IMR-90 (cell line): ENCODE data around the gene ATP4A. TPM values are rescaled to one million over a fixed set of nuclear protein-coding genes. Genes with fewer than 3 reads are reported as not detected.

Experiments used
- ATAC-seq: fragments of 200-7000 bp; cut with Tn5 transposase; 2 replicates; pipeline ENCODE4 v1.9.1; 2020; ENCODE audit warnings: low read depth, mild to moderate bottlenecking, moderate library complexity
- BruUV-seq: library from RNA; stranded (reverse); fragments of 400-500 nt; replicated peaks from 2 replicates; lab custom pipeline; 2021; lab: Mats Ljungman, UMichigan
- CTCF ChIA-PET: fragments of 300-600 bp; formaldehyde crosslinking; extraction: SDS; loops from one replicate; lab custom pipeline; 2021; ENCODE audit warnings: antibody characterized with exemption; lab: Yijun Ruan, JAX
- POLR2A ChIA-PET: fragments of 300-600 bp; sonication (Branson Sonifier 250); formaldehyde crosslinking; loops from one replicate; lab custom pipeline; 2022; ENCODE audit warnings: antibody characterized with exemption; ENCODE audit not compliant: unreplicated experiment; lab: Charles Lee
- DNase-seq: peaks from one replicate; pipeline ENCODE4 v3.0.0; 2013
- H2AFZ ChIP-seq: replicated peaks from 2 replicates; pipeline ENCODE3; 2013; ENCODE audit warnings: low read length, mild to moderate bottlenecking; ENCODE audit not compliant: poor library complexity
- H2AK5ac ChIP-seq: 2 replicates; pipeline ENCODE4 v1.6.1; 2013; ENCODE audit warnings: low read depth, low read length, inconsistent platforms
- H2AK9ac ChIP-seq: replicated peaks from 2 replicates; pipeline ENCODE3; 2013; ENCODE audit warnings: mild to moderate bottlenecking, low read depth, low read length, moderate library complexity; ENCODE audit not compliant: poor library complexity
- H2BK120ac ChIP-seq: 2 replicates; pipeline ENCODE4 v1.6.1; 2013; ENCODE audit warnings: low read depth, low read length, inconsistent platforms
- H2BK15ac ChIP-seq: 3 replicates; pipeline ENCODE4 v1.6.1; 2013; ENCODE audit warnings: low read depth, low read length, inconsistent platforms
- H2BK20ac ChIP-seq: 2 replicates; pipeline ENCODE4 v1.6.1; 2013; ENCODE audit warnings: low read depth, mild to moderate bottlenecking, inconsistent platforms, low read length, moderate library complexity
- H2BK5ac ChIP-seq: 2 replicates; pipeline ENCODE4 v1.6.1; 2013; ENCODE audit warnings: mild to moderate bottlenecking, low read depth, low read length, inconsistent platforms; ENCODE audit not compliant: poor library complexity, severe bottlenecking
- H3K14ac ChIP-seq: replicated peaks from 2 replicates; pipeline ENCODE4 v1.6.1; 2013; ENCODE audit warnings: low read depth, low read length, inconsistent platforms
- H3K18ac ChIP-seq: 2 replicates; pipeline ENCODE4 v1.6.1; 2013; ENCODE audit warnings: low read depth, low read length, control low read depth
- H3K23ac ChIP-seq: 2 replicates; pipeline ENCODE4 v1.6.1; 2013; ENCODE audit warnings: low read depth, low read length, inconsistent platforms
- H3K27ac ChIP-seq: 2 replicates; pipeline ENCODE4 v1.5.1; 2013; ENCODE audit warnings: mild to moderate bottlenecking, control low read depth, low read length; ENCODE audit not compliant: insufficient read depth
- H3K27me3 ChIP-seq: 2 replicates; pipeline ENCODE4 v1.6.1; 2013; ENCODE audit warnings: low read length; ENCODE audit not compliant: control insufficient read depth, insufficient read depth
- H3K36me3 ChIP-seq: 2 replicates; pipeline ENCODE4 v1.6.1; 2013; ENCODE audit warnings: low read length, mixed read lengths; ENCODE audit not compliant: control insufficient read depth, insufficient read depth
- H3K4ac ChIP-seq: 2 replicates; pipeline ENCODE4 v1.6.1; 2013; ENCODE audit warnings: low read depth, low read length, inconsistent platforms
- H3K4me1 ChIP-seq: 2 replicates; pipeline ENCODE4 v1.6.1; 2013; ENCODE audit warnings: low read length, mixed read lengths; ENCODE audit not compliant: control insufficient read depth, insufficient read depth
- H3K4me2 ChIP-seq: 2 replicates; pipeline ENCODE4 v1.6.1; 2013; ENCODE audit warnings: low read depth, mild to moderate bottlenecking, control low read depth, low read length, moderate library complexity
- H3K4me3 ChIP-seq: 2 replicates; pipeline ENCODE4 v1.5.1; 2013; ENCODE audit warnings: low read depth, mild to moderate bottlenecking, control low read depth, low read length, moderate library complexity; ENCODE audit not compliant: insufficient read depth
- H3K56ac ChIP-seq: 2 replicates; pipeline ENCODE4 v1.6.1; 2013; ENCODE audit warnings: low read length, inconsistent platforms; ENCODE audit not compliant: insufficient read depth; ENCODE audit errors: extremely low read depth
- H3K79me1 ChIP-seq, 2 experiments: 2 replicates each; pipeline ENCODE4 v1.6.1; 2013; ENCODE audit warnings: low read length in 2 of 2, inconsistent platforms in 1 of 2, low read depth in 1 of 2
- H3K9ac ChIP-seq: 2 replicates; pipeline ENCODE4 v1.6.1; 2013; ENCODE audit warnings: low read depth, low read length, control low read depth
- H3K9me1 ChIP-seq: 2 replicates; pipeline ENCODE4 v1.6.1; 2013; ENCODE audit warnings: low read length, inconsistent platforms; ENCODE audit not compliant: insufficient read depth
- H3K9me3 ChIP-seq: 2 replicates; pipeline ENCODE4 v1.6.1; 2013; ENCODE audit warnings: low read length; ENCODE audit not compliant: control insufficient read depth, insufficient read depth
- H4K20me1 ChIP-seq: 2 replicates; pipeline ENCODE4 v1.6.1; 2013; ENCODE audit warnings: low read length, inconsistent platforms; ENCODE audit not compliant: insufficient read depth
- H4K5ac ChIP-seq: 2 replicates; pipeline ENCODE4 v1.6.1; 2013; ENCODE audit warnings: mild to moderate bottlenecking, low read depth, low read length, control low read depth
- H4K8ac ChIP-seq, 2 experiments: 2 replicates each; pipeline ENCODE4 v1.6.1; 2013; ENCODE audit warnings: low read depth in 2 of 2, low read length in 2 of 2, control low read depth in 1 of 2, inconsistent platforms in 1 of 2
- H4K91ac ChIP-seq: 2 replicates; pipeline ENCODE4 v1.6.1; 2013; ENCODE audit warnings: low read depth, low read length, inconsistent platforms; ENCODE audit not compliant: insufficient read depth
- BHLHE40 ChIP-seq: fragments of 150-350 bp; IDR thresholded peaks from 2 replicates; pipeline ENCODE4 v1.6.1; 2016; ENCODE audit warnings: mild to moderate bottlenecking, low read depth, low read length
- CHD1 ChIP-seq: IDR thresholded peaks from 2 replicates; pipeline ENCODE4 v1.6.1; 2012; ENCODE audit warnings: low read depth, low read length, improper control_type of control experiment
- CTCF ChIP-seq: conservative IDR thresholded peaks from 2 replicates; pipeline ENCODE4 v1.5.1; 2012; ENCODE audit warnings: mild to moderate bottlenecking, low read depth, low read length, improper control_type of control experiment
- MAFK ChIP-seq: IDR thresholded peaks from 2 replicates; pipeline ENCODE4 v1.6.1; 2012; ENCODE audit warnings: low read depth, low read length, improper control_type of control experiment
- NFE2L2 ChIP-seq: fragments of 150-350 bp; IDR thresholded peaks from 2 replicates; pipeline ENCODE4 v1.6.1; 2016; ENCODE audit warnings: low read depth, mild to moderate bottlenecking, low read length
- POLR2A ChIP-seq: IDR thresholded peaks from 2 replicates; pipeline ENCODE4 v1.6.1; 2012; ENCODE audit warnings: mild to moderate bottlenecking, low read depth, low read length
- RAD21 ChIP-seq: IDR thresholded peaks from 2 replicates; pipeline ENCODE4 v1.6.1; 2012; ENCODE audit warnings: low read length, improper control_type of control experiment
- USF2 ChIP-seq: fragments of 150-350 bp; IDR thresholded peaks from 2 replicates; pipeline ENCODE4 v1.6.1; 2017; ENCODE audit warnings: mild to moderate bottlenecking, antibody characterized with exemption, low read length, low read depth
- WGBS, 2 experiments: methylation state at CpG; one replicate each; pipeline versions ENCODE4 v1.1.5 to v1.1.7; 2013; ENCODE audit warnings: missing lambda C conversion rate in 2 of 2; ENCODE audit not compliant: insufficient read length in 1 of 2; ENCODE audit errors: extremely low coverage in 2 of 2; 5-methylcytosine and 5-hydroxymethylcytosine counted together
- dilution Hi-C: fragments of 300-500 bp; cut with HindIII; formaldehyde crosslinking; loops from one replicate; pipeline ENCODE4 v1.14.3; 2018; ENCODE audit warnings: low sequenced_read_pairs; ENCODE audit not compliant: unreplicated experiment
- in situ Hi-C: fragments of 300-500 bp; cut with MboI; formaldehyde crosslinking; loops from 3 replicates; pipeline ENCODE4 v1.14.3; 2019; ENCODE audit warnings: low sequenced_read_pairs, inconsistent platforms, mixed read lengths
- intact Hi-C: fragments of 100-400 bp; cut with micrococcal nuclease; formaldehyde crosslinking; loops from 2 replicates; pipeline ENCODE4 v1.10.0; 2022
- polyA plus RNA-seq, 3 experiments: library from polyadenylated mRNA; depleted of rRNA; stranded (reverse); fragments of >200 nt; gene quantifications; 2 replicates each; pipeline ENCODE4 v1.2.3, GENCODE V29; 2012; ENCODE audit warnings: low replicate concordance in 1 of 3
- total RNA-seq: library from RNA; depleted of rRNA; stranded (reverse); fragments of >200 nt; gene quantifications from 2 replicates; pipeline ENCODE4 v1.2.3, GENCODE V29; 2012

ATP4A gene
- total and polyA plus RNA-seq, 2 of the 4 experiments (the other 2 are of a cell fraction) = not detected

- H2BK20ac ChIP-seq = no peak overlapping the region
- no peak for TF ChIP-seq CTCF
- no peak for TF ChIP-seq RAD21
- TF ChIP-seq NFE2L2 = no peak
- 0 out of 2 replicates have a peak, but pooled peaks have one; percentile 46 for TF ChIP-seq BHLHE40
- no peak for TF ChIP-seq MAFK
- peak; percentile 35; the same call in 1 of the 2 replicates for TF ChIP-seq USF2
- no peak for TF ChIP-seq CHD1
- TF ChIP-seq POLR2A = no peak
- 33% methylated on average over 10 of the region's 20 CpGs; no CpG with 5 or more reads in 1 of the 2 experiments for WGBS, 2 experiments
- no peak overlapping the region for H3K23ac ChIP-seq
- 0 out of 2 replicates have a peak overlapping the region, but pooled peaks have one; percentile 7 for H2AK5ac ChIP-seq
- H3K4me1 ChIP-seq = peaks cover 12% of the 10 kb centered on the region
- no peaks in the 10 kb centered on the region for H4K20me1 ChIP-seq
- H2BK15ac ChIP-seq = no peak overlapping the region; the same call in 2 of the 3 replicates
- H2AFZ ChIP-seq = peak overlapping the region; percentile 78
- no peak overlapping the region for H3K56ac ChIP-seq
- no peak overlapping the region for H2BK120ac ChIP-seq
- intact Hi-C loops (no loop called here), in situ Hi-C loops (no loop called here), dilution Hi-C loops (no loop called here)
- H3K4me3 ChIP-seq = no peak overlapping the region
- H3K18ac ChIP-seq = no peak overlapping the region
- H4K5ac ChIP-seq = no peak overlapping the region
- H3K27me3 ChIP-seq = peaks cover 32% of the 10 kb centered on the region
- BruUV-seq = no TSS peak
- H3K27ac ChIP-seq = no peak overlapping the region
- H3K9me3 ChIP-seq = no peaks in the 10 kb centered on the region
- no peak overlapping the region; the same call in 1 of the 2 replicates for H4K91ac ChIP-seq
- DNase-seq (no peak), ATAC-seq (no peak)
- H2AK9ac ChIP-seq = peak overlapping the region; percentile 50
- H3K14ac ChIP-seq = no peak overlapping the region
- ChIA-PET CTCF (interaction anchor here (0.6 kb wide), 1 partner anchor 222 kb away, joined by 3 read pairs; no protein-coding TSS in a partner anchor), POLR2A (no interaction called here)
- no peak overlapping the region for H3K9ac ChIP-seq
- H4K8ac ChIP-seq = no peak overlapping the region
- 0 out of 4 replicates have a peak, but pooled peaks cover 0 to 3% of the 10 kb centered on the region in 2 experiments for H3K79me1 ChIP-seq
- peaks cover 13% of the 10 kb centered on the region for H3K9me1 ChIP-seq
- H3K36me3 ChIP-seq = no peaks in the 10 kb centered on the region
- H3K4me2 ChIP-seq = no peak overlapping the region
- no peak overlapping the region for H2BK5ac ChIP-seq
- no peak overlapping the region for H3K4ac ChIP-seq
These were observed 49.1 kb downstream of the ATP4A start for GRCh38 chr19:35514282-35514809.
